ENCODE data around the gene SETD1B.

The SETD1B gene

GRCh38 chr12:121796855-121797751 lies 6.7 kb upstream of the SETD1B start:
- DNase-seq: no peak

GRCh38 chr12:121797937-121798786 lies 5.6 kb upstream of the SETD1B start:
- no peak for DNase-seq

GRCh38 chr12:121798787-121799155 lies 5.0 kb upstream of the SETD1B start:
- no peak for DNase-seq

DNA sequence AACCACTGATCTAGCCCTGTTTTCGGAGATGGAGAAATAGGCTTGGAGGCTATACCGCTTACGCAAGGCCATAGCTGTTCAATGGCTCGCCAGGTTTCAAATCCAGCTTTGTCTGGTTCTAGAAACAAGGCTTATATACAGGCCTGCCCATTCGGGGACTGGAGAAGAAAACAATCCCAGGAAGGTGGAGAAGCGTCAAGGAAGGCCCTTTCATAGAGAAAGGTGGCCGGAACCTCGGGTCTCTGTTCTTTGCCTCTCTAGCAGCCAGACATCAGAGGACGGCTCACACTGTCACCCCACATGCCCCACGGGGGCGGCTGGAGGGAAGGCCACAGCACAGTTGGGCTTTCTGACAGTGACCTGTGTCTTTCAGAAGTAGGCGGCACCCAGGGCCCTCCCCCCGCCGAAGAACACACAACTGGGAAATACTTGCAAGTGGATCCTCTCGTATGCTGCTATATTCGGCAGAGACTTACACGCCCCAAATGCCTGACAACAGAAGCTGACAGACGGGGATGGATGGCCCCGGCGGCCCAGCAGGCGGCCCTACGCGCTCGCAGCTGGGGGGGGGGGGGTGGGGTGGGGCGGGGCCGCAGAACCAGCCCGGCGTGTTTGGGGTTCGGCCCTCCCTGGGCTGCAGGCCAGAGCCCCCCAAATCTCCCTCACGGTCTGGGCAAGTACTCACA lies 4.5 kb upstream of the SETD1B start:
- no peak for DNase-seq

GRCh38 chr12:121799842-121800693 lies 3.7 kb upstream of the SETD1B start:
- no peak for DNase-seq

DNA sequence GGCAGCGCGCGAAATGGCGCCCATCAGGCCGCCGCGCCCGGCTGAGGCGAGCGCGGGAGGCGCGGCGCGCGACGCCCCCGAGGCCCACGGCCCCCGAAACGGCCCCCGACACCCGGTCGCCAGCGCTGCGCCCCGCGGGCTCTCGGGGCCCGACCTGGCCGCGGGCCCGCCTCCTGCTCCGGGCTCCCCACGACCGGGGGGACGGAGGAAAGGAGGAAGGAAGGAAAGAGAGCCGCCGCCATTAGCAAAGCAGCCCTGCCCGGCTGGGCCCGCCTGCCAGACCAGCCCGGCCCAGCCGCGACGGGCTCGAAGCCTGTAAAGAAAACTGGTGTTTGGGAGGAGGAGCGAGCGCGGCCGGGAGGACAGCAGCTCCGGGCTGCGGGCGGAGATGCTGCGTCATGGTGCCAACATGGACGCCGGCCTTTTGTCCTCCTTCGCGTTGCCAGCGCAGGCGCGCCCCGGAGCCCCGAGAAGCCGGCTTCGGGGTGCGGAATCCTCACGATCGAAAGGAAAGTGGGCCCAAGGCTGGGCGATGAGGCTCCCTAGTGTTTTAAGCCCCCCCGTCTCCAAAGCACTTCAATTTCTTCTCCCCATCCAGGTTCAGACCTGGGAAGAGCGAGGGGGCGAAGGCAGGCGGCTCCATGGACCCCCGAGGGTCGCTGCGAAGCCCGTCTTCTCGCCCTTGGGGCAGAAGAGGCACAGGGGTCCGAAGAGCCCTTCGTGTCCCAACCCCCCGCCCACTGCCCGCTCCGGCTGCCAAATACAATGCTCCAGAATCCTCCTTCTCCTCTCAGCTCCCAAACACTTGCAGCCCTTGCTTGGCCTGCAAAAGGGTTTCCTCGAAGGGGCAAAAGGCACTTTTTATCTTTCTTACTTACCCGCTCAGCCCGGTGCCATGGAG lies 2.9 kb upstream of the SETD1B start:
- no peak for DNase-seq

GRCh38 chr12:121801595-121802484 lies 2.0 kb upstream of the SETD1B start:
- no peak for DNase-seq

DNA sequence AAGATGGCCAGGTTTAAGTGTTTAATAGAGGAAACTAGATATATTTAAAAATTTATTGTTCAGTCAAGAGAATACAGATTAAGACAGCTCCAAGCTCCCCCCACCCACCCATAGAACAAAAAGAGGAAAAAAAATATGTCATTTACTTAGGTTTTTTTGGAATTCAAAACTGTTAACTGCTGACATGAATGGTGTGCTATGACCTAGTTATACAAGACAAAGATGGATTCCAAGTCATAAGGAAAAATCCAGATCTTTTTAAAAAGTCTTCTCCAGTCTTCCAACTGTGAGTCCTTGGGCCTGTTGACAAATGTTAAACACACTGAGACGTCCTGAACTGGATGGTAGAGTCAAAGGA lies 1.3 kb upstream of the SETD1B start:
- no peak for DNase-seq

DNA sequence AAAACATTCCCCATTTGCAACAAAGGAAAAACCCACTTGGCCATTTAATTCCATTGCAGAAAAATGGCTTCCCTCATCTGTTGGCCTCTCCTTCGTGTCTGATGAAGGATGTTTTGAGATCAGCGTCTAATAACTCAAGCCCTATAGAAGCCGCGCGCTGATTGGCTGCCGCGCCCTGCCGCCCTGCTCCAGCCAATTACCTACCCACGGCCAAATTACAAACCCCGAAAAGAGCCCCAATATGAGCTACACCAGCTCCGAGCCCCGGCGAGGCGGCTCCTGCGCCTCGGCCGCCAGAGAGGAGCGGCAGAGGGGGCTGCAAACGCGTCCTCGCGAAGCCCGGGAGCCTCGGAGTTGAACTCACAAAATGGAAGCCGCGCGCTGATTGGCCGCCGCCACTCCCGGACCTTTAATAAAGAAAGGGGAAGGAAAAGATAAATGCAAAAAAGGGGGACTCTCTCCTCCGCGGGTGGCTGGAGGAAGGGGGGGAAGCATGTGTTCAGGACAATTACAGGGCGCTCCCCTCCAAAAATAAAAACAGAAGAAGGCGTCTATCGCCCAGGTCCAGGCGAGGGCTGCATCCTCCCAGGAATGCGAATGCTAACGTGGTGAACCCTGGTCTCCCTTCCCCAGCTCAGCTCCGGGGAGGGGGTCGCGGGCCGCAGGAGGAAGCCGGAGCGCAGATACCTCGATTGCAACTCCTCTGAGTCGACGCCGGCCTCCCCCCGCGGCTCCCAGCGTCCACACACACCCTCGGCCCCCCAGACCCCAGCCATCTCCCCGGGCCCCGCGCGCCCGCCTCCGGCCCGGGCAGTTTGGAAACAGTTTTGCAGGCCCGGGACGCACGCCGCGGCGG lies 738 bp upstream of the SETD1B start:
- peak; percentile 72 for DNase-seq

GRCh38 chr12:121804417-121805111 lies 755 bp downstream of the SETD1B start:
- no peak for DNase-seq

DNA sequence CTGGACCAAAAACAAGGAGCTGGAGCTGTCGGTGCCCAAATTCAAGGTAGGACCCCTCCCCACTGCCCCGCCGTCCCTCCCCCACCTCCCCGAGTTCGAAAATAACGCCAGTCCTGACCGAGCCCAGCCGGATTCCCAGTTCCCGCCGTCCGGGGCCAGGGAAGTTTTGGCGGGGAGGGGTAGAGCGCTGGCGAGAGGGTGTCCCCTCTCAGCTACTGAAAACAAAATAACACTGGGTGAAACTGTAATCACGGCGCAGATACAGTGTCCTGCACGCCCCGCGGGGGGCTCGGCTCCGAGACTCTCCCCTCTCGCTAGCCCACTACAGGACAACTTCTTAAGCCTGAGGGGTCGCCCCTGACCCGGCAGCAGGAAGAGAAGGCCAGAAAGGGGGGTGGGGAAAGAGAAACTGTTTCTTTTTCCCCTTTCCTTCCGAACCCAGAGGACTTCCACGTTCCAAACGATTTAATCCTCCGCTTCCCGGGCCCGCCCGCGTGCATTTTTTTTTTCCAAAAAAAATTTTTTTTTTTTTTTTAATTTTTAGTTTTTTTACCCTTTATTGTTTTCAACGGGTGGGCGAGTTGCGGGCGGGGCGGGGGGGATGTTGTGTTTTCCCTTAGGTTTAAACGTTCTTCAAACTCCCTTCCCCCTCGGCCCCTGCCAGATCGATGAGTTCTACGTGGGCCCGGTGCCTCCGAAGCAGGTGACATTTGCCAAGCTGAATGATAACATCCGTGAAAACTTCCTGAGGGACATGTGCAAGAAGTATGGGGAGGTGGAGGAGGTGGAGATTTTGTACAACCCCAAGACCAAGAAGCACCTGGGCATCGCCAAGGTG lies 1.6 kb downstream of the SETD1B start:
- no peak for DNase-seq

DNA sequence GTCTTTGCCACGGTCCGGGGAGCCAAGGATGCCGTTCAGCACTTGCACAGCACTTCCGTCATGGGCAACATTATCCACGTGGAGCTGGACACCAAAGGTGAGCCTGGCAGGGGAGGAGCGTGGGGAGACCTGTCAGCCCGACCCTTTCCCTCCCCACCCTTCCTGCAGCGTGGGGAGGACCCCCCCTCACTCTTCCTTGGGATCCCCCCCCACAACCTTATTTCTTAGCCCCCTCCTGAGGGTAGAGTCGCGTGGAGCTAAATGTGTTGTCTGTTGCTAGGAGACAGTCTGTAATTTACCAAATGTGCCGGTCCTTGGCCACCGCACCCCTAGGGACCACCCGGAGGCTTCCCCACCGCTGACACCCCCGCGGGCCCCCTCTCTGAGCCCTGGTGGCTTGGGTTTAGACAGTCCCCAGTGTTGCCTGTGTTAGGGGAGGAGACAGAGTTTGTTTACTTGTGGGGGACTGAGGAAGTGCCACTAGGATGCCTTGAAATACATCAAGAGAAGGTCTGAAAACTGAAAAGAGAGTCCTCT lies 2.3 kb downstream of the SETD1B start:
- no peak for DNase-seq

- no peak for DNase-seq
These were observed 3.0 kb downstream of the SETD1B start for GRCh38 chr12:121806546-121807423.

- DNase-seq: no peak
These were observed 4.0 kb downstream of the SETD1B start for GRCh38 chr12:121807642-121808347.

DNA sequence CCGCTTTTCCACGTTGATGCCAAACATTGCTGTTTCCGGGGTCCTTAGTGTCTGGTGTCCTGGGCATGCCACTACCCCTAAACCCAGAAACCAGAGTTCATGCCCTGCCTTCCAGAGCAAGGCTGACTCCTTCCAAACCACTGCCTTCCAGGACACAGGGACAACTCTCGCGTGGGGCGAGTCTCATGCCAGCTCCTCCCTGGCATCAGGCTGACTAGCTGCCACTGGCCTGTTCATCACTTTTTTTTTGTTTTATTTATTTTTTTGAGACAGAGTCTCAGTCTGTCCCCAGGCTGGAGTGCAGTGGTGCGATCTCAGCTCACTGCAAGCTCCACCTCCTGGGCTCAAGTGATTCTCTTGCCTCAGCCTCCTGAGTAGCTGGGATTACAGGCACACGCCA lies 4.8 kb downstream of the SETD1B start:
- no peak for DNase-seq

DNA sequence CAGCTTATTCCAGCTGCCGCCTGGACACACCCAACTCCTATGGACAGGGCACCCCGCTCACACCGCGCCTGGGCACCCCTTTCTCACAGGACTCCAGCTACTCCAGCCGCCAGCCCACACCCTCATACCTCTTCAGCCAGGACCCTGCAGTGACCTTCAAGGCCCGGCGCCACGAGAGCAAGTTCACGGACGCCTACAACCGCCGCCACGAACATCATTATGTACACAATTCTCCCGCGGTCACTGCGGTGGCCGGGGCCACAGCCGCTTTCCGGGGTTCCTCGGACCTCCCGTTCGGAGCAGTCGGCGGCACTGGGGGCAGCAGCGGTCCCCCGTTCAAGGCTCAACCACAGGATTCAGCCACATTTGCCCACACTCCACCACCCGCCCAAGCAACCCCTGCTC lies 5.9 kb downstream of the SETD1B start:
- DNase-seq: no peak

All from NCI-H1048 (cell line).